ENCODE measurements around the gene GMIP.

GMIP gene

DNA sequence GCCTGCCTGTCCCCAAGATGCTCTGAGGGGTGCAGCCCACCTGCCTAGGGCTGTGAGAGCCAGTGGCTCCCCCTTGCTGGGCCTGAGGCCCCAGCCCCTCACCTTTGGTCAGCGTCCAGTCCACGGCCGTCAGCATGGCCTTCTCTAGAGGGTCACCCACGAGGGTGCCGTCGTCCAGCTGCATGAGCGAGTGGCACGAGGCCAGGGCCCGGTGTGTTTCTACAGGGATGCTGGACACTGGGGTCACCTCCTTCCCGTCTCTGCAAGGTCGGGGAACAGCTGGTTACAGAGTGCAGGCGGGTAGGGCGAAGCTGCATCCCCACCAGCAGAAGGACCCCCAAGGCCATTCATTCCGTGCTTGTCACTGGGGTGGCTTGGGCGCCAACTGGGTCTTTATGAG lies 11.0 kb upstream of the GMIP start:
- no peak for TF ChIP-seq CTCF (IDR thresholded peaks at IDR 0.05; ENCODE audit: insufficient read depth, low read length, missing control alignments)
- H3K4me3 ChIP-seq (ENCODE audit: low read depth, low read length), result no peak overlapping the region
- no peak for DNase-seq (ENCODE audit: low read depth, low spot score)
- POLR2A ChIA-PET, result no interaction called here
- CTCF ChIA-PET, result interaction anchor here (2.4 to 4.0 kb wide), 2 partner anchors 10 to 123 kb away, joined by 9 to 26 read pairs; partner anchors contain the start of gene GMIP

GRCh38 chr19:19653597-19654147 lies 10.2 kb upstream of the GMIP start:
- POLR2A ChIA-PET, result no interaction called here
- H3K4me3 ChIP-seq (ENCODE audit: low read depth, low read length), result no peak overlapping the region
- DNase-seq (ENCODE audit: low read depth, low spot score), result no peak
- TF ChIP-seq CTCF (IDR thresholded peaks at IDR 0.05; ENCODE audit: insufficient read depth, low read length, missing control alignments), result no peak
- CTCF ChIA-PET, result interaction anchor here (0.7 to 4.0 kb wide), 3 partner anchors 9 to 122 kb away, joined by 3 to 29 read pairs (median 26); partner anchors contain the start of gene GMIP

GRCh38 chr19:19652482-19653295 lies 9.2 kb upstream of the GMIP start:
- POLR2A ChIA-PET, result no interaction called here
- no peak for TF ChIP-seq CTCF (IDR thresholded peaks at IDR 0.05; ENCODE audit: insufficient read depth, low read length, missing control alignments)
- H3K4me3 ChIP-seq (ENCODE audit: low read depth, low read length), result no peak overlapping the region
- no peak for DNase-seq (ENCODE audit: low read depth, low spot score)
- CTCF ChIA-PET, result interaction anchor here (1.0 to 4.0 kb wide), 5 partner anchors 9 to 124 kb away, joined by 4 to 29 read pairs (median 5); partner anchors contain the start of genes ATP13A1, GMIP and YJEFN3

DNA sequence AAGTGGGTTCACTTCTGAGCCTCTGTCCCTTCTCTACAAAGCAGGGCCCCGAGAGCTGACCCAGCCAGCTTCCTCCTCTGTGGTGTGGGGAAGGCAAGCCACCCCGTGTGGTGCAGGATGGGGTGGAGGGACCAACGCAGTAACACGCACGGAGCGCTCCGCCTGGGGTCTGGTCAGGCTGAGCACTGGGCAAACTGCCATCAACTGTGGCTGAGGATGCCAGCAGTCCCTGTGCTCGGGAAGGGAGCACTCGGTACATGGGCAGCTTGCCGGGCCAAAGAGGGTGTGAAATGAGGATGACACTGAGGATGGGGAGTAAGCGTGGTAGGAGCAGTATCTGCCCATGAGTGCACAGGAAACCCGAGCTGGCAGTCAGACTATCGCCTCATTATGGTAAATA lies 7.6 kb upstream of the GMIP start:
- H3K4me3 ChIP-seq (ENCODE audit: low read depth, low read length), result no peak overlapping the region
- ChIA-PET POLR2A (no interaction called here), CTCF (interaction anchor here (1.2 to 8.0 kb wide), 5 partner anchors 11 to 119 kb away, joined by 3 to 279 read pairs (median 5); partner anchors contain the start of genes ATP13A1, CILP2 and YJEFN3)
- DNase-seq (ENCODE audit: low read depth, low spot score), result no peak
- no peak for TF ChIP-seq CTCF (IDR thresholded peaks at IDR 0.05; ENCODE audit: insufficient read depth, low read length, missing control alignments)

DNA sequence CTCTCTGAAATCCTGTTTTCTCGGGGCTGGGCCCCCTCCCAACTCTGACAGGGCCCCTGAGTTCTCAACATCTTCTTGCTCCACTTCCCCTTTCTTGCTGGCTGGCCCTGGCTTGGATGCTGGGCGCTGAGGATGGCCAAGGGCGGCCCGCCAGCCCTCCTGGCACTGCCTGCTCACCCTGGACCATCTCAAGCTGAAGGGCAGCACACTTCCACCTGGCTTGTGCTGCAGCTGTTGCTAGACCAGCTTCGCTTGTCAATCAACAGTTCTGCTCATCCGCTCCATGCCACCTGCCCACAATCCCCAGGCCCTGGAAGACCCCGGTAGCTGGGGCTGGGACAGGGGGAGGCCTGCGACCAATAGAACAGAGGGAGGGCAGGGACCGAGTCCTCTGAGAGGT lies 6.9 kb upstream of the GMIP start:
- no peak overlapping the region for H3K4me3 ChIP-seq (ENCODE audit: low read depth, low read length)
- no peak for TF ChIP-seq CTCF (IDR thresholded peaks at IDR 0.05; ENCODE audit: insufficient read depth, low read length, missing control alignments)
- no peak for DNase-seq (ENCODE audit: low read depth, low spot score)
- CTCF ChIA-PET, result interaction anchor here (8.0 kb wide), 1 partner anchor 117 kb away, joined by 279 read pairs; the partner anchor contains the start of genes CILP2 and YJEFN3
- POLR2A ChIA-PET, result no interaction called here

DNA sequence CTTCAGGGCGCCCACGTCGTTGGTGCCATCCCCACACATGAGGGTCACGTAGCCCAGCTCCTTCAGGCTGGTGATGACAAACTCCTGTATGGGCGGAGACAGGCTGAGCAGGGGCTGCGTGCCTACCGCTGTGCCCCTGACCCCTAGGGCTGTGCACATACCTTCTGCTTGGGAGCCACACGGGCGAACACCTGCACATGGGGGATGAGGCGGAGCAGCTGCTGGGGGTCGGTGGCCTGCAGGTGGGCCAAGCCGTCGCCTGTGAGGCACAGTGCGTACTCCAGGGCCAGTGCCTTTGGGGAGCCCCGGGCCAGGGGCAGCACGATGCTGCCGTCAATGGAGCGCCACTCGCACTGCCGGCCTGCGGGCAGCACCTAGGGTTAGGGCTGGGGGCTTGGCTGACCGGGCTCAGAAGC lies 6.1 kb upstream of the GMIP start:
- CTCF ChIA-PET, result interaction anchor here (8.0 kb wide), 1 partner anchor 116 kb away, joined by 279 read pairs; the partner anchor contains the start of genes CILP2 and YJEFN3
- POLR2A ChIA-PET, result no interaction called here
- no peak overlapping the region for H3K4me3 ChIP-seq (ENCODE audit: low read depth, low read length)
- no peak for DNase-seq (ENCODE audit: low read depth, low spot score)
- TF ChIP-seq CTCF (IDR thresholded peaks at IDR 0.05; ENCODE audit: insufficient read depth, low read length, missing control alignments), result no peak
